ENCODE measurements around the gene FNDC1.
"Not testable (repeated sequence)": the region's sequence is repeated elsewhere in the genome, so short reads cannot be mapped to it uniquely, and the experiment has no call there.

FNDC1 gene

GRCh38 chr6:159261995-159262394, 92.8 kb downstream of the FNDC1 start:
- no peak for DNase-seq

- no peak for DNase-seq
Measured at GRCh38 chr6:159262586-159262985, 93.4 kb downstream of the FNDC1 start.

- no peak for DNase-seq
Measured at GRCh38 chr6:159267165-159267564, 98.0 kb downstream of the FNDC1 start.

GRCh38 chr6:159268511-159268910, 99.3 kb downstream of the FNDC1 start:
- DNase-seq = no peak

- DNase-seq = no peak
Measured at GRCh38 chr6:159271257-159271656, 102.1 kb downstream of the FNDC1 start.

GRCh38 chr6:159278626-159279025, 109.4 kb downstream of the FNDC1 start:
- no peak for DNase-seq

GRCh38 chr6:159279790-159280277, 110.6 kb downstream of the FNDC1 start:
- no peak for DNase-seq

- no peak for DNase-seq
Measured at GRCh38 chr6:159282421-159282820, 113.2 kb downstream of the FNDC1 start.

GRCh38 chr6:159284661-159285060, 115.5 kb downstream of the FNDC1 start:
- not testable (repeated sequence) for DNase-seq

- DNase-seq = no peak
Measured at GRCh38 chr6:159298840-159299239, 129.6 kb downstream of the FNDC1 start.

GRCh38 chr6:159299566-159299965, 130.4 kb downstream of the FNDC1 start:
- DNase-seq = no peak

GRCh38 chr6:159301277-159301676, 132.1 kb downstream of the FNDC1 start:
- DNase-seq = no peak

- DNase-seq = no peak
Measured at GRCh38 chr6:159301810-159302593, 132.8 kb downstream of the FNDC1 start.

GRCh38 chr6:159302594-159302992, 133.4 kb downstream of the FNDC1 start:
- no peak for DNase-seq

GRCh38 chr6:159303159-159303558, 134.0 kb downstream of the FNDC1 start:
- DNase-seq = no peak

GRCh38 chr6:159303784-159304183, 134.6 kb downstream of the FNDC1 start:
- DNase-seq = no peak

GRCh38 chr6:159304641-159305040, 135.4 kb downstream of the FNDC1 start:
- no peak for DNase-seq

- DNase-seq = no peak
Measured at GRCh38 chr6:159305159-159305558, 136.0 kb downstream of the FNDC1 start.

- DNase-seq = no peak
Measured at GRCh38 chr6:159305804-159306537, 136.8 kb downstream of the FNDC1 start.

GRCh38 chr6:159307246-159307790, 138.1 kb downstream of the FNDC1 start:
- no peak for DNase-seq

- DNase-seq = no peak
Measured at GRCh38 chr6:159308198-159308597, 139.0 kb downstream of the FNDC1 start.

- no peak for DNase-seq
Measured at GRCh38 chr6:159309723-159310122, 140.5 kb downstream of the FNDC1 start.

- no peak for DNase-seq
Measured at GRCh38 chr6:159311618-159312017, 142.4 kb downstream of the FNDC1 start.

- DNase-seq = no peak
Measured at GRCh38 chr6:159312206-159312605, 143.0 kb downstream of the FNDC1 start.

All from amniotic stem cell (primary cell).